GM19467 (cell line): ENCODE data around the gene C20orf204.

Source experiments
- ATAC-seq: cut with Tn5 transposase; IDR thresholded peaks from one replicate; pipeline ENCODE4 v1.9.1; 2021; ENCODE audit warnings: mild to moderate bottlenecking, moderate library complexity; ENCODE audit not compliant: unreplicated experiment

C20orf204 gene

DNA sequence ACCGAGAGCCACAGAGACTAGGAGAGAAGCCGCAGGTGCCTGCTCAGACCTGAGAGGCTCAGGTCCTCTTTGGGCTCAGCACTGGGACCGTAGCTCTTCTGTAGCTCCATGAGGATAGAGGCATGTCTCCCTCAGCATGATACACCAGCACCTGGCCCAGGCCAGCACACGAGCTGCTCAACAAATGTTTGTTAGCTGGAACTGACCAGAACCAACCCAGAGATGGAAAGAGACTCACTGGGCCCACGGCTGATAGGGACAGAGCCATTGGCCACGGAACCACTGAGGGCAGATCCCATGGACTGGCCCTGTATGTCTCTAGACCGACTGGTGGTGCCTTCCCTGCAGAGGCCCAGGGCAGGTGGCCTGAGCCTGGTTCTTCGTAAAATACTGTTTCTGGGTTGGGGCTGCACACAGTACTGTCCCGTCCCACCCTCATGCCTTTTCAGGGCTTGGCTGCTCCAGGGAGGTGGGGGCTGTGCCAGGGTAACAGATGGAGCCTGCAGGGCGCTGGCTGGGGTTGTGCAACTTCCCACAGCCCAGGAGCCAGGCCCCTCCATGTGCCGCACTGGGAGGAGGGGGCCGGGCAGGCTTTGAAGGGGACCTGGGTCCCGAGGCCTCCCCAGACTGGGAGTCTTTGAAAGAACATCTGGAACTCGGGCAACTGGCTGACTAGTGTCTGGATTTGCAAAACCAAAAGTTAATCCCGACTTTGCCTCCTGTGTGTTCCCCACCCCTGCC, 5.2 kb downstream of the C20orf204 start:
- no peak for ATAC-seq

DNA sequence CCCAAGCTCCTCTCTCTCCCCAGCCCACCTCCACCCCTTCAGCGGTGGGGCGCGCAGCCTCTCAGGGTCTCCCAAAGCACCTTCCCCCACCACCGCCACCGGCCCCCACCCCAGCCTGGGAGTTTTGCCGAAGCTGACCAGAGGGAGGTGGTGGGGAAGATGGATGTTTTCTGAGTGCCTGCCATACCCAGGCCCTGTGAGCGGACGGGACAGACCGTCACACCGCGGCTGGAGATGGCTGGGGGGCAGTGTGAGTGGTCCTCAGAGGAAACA, 5.7 kb downstream of the C20orf204 start:
- no peak for ATAC-seq

DNA sequence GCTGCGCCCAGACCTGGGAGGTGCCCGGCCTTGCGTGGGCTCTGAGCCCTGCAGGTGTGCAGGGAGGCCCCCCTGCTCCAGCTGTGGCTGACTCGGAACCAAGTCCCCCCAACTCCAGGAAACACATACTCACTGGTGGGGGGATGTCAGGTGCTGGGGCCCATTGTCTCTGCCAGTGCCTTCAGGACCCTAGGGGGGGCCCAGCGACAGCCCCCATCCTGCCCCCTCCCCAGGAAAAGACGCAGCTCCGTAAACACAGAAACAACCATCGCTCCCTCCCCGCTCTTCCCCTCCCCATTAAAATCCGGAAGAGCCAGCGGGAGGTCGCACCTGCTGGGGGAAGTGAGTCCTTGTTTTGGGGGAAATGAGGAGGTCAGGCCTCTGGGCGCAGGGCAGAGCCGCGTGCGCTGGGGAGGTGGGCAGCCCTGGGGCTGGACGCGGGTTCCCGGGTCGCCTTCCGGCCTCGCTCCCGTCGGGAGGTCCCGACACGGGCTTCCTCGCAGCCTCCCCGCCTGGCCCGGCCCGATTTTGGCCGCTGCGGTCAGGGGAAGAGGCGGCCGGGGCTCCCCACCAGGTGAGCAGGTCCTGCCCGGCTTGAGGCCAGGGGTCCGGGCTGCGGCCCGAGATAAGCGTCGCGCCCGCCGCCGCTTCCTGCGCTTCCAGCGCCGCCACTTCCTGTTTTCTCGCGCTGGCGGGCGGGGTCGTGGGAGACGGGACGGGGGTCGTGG, 6.2 kb downstream of the C20orf204 start:
- ATAC-seq, result no peak

DNA sequence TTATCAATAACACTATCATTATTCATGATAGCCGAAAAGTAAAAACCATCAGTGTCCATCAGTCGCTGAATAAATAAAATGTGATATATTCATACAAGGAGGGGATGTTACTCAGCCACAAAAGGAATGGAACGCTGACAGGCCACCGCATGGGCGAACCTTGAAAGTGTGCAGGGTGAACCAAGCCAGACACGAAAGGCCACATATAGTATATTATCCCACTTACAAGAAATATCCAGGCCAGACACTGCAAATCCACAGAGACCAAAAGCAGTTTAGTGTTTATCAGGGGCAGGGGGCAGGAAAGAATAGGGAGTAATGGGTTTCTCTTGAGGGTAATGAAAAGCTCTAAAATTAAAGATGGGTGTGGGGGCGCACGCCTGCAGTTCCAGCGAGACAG, 7.8 kb downstream of the C20orf204 start:
- ATAC-seq, result no peak

DNA sequence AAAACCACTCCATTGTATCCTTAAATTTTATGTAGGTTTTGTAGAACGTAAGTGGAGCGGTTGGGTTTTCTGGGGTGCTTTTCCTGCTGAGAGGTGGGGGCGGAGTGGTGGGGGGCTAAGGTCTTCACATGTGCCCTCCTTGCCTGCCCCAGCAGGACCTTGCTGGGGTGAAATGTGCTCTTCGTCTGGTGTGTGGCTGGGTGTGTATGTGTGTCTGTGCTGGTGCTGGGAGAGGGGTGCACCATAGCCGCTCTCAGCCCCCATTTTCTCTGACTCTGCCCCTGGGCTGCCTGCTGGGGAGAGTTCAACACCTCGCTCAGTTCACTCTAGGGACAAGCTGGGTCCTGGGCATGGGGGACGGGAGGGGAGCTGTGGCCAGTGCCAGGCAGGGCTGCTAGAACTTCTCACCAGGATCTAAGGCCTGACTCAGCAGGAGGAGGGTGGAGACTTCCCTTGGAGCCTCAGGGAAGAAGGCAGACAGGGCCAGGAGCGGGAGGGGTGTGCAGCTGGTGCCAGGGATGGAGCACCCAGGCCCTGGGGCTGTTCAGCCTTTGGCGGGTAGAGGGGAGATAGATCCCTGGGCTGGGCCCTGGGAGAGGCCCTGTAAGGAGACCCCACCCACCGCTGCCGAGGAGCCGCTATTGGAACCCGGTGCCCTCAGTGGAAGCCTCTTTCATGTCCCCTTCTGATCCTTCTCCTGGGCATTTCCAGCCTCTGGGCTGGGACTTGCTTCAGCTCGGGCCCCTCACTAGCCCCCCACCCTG, 8.7 kb downstream of the C20orf204 start:
- no peak for ATAC-seq

DNA sequence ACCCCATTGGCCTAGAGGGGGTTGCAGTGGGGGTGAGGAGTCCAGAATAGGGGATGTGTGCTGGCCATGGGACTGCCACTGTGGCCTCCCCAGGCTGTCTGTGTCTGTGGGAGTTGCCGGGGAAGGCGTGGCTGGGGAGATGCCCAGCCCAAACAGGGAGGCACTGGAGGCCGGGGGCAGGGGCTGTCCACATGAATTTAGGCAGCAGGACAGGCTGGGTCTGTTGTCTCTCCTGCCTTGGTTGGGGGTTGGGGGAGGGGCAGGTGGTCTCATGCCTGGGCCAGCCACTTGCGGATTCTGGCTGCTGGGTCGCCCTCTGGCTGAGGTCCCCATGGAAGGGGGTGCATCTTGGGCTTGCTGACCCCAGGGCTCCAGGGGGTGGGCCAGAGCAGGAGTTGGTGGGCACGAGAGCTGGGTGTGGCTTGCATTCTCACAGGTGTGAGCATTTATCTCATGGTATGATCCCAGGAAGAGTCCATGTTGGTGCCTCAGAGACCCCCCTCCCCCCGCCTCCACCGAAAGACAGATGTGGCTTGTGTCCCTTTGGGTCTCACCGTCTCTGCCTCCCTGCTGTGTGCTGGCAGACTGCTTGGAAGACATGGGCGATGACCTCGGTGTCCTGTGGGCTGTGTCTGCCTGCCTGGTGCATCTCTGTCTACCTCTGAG, 9.5 kb downstream of the C20orf204 start:
- no peak for ATAC-seq

DNA sequence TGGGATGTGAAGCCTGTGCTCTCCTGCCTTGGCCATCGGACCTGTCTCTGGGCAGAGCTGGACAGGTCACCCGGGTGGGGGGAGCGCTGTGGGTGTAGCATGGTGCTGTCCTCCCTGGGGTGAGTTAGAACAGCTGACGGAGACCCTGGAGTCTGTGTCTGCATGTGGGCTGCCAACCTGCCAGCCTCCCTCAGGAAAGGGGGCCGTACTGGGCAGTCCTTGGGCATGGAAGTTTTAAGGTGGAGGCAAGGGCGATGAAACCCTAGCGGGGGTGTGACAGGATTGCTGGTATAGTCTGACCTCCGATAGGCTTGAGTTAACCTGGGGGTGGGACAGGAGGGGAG, 11.0 kb downstream of the C20orf204 start:
- ATAC-seq, result no peak

DNA sequence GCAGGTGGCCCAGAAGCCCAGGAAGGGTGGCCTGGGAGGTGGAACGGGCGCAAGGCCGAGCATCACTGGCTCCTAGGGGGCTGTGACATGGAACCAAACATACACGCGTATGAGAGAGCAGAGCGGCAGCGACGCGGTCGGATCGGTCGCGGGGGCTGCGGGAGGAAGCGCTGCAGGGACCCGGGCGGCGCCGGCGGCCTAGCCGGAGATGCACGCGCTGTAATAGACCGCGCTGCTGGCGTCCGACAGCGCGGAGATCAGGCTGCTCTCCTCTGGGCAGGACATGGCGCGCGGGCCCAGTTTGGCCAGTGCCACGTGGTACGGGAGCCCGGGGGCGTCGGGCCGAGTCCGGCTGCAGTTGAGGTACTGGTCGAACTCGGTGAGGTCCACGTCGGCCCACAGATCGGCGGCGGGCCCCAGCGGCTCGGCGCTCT, 12.0 kb downstream of the C20orf204 start:
- no peak for ATAC-seq

DNA sequence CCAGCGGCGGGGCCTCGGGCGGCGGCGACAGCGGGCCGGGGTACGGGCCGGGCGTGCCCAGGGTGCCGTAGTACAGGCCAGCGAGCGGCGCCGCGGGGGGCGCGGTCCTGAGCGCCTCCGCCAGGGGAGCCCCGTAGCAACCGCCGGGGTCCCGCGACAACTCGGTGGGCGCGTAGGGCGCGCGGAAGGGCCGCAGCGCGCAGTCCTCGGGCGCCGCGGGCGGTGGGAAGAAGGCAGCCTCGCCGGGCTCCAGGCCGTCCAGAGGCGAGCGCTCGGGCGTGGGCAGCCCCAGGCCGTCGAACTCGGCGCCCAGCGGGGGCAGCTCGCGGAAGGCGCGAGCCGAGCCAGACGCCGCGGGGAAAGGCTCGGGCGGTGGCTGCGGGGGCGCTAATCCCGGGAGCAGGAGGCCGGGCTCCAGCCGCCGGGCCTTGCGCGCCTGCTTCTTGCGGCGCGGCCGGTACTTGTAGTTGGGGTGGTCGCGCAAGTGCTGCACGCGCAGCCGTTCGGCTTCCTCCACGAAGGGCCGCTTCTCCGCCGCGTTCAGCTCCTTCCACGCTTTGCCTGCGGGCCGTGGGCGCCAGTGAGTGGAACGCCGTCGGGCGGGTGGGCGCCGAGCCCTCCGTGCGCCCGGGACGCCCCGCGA, 12.5 kb downstream of the C20orf204 start:
- ATAC-seq, result no peak

DNA sequence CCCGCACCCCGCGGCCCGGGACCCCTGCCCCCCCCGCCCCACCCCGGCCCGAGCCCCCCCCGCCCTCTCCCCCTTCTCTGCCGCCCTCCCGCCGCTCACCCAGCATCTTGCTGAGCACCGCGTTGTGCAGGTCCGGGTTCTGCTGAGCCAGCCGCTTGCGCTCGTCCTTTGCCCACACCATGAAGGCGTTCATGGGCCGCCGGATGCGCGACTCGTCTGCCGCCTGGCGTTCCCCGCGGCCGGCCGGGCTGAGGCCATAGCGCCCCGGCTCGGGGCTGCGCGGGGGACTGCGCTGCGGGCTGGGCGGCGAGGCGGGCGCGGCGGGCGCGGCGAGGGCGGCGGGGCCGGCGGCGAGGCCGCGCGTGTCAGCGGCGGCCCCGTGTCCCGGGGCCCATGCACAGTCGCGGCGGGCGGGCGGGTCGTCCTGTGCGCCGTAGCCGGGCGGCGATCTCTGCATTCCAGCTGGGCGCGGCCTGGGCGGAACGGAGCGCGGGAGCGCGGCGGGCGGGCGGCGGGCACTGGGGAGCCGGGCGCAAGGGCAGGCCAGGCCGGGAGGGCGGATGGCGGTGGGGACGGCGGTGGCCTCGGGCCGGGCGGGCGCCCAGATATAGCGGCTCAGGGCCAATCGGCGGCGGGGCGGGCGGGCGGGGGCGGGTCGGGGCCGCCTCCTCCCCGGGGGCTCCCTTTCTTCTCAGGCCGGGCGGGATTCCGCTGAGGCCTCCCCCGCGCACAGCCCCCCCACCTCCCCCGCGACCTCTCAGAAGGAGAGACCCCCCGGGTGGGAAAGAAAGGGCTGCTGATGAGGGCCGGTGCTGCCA, 13.3 kb downstream of the C20orf204 start, which contains the start of gene SOX18:
SOX18 (minus strand) TSS at position 580 of the 818 bp plus-strand sequence; CDS start at position 457, 123 bp downstream.
- ATAC-seq, result no peak

DNA sequence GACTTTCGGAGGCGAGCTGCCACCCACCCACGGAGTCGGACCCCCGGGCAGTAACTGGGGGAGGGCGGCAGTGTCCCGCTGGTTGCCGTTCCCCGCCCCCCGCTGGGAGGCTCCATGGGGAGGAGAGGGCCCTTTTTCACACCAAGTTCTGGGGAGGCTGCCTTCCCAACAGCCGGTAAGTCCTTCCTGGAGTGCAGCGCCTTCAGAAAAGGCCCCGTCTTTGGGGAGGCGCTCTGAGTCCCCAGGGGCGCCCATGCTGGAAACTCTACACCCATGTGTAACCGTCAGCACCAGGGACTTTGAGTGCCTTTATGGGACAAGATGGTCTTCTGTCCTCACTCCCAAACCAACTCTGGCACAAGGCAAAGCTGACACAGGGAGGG, 13.9 kb downstream of the C20orf204 start:
- ATAC-seq, result no peak

DNA sequence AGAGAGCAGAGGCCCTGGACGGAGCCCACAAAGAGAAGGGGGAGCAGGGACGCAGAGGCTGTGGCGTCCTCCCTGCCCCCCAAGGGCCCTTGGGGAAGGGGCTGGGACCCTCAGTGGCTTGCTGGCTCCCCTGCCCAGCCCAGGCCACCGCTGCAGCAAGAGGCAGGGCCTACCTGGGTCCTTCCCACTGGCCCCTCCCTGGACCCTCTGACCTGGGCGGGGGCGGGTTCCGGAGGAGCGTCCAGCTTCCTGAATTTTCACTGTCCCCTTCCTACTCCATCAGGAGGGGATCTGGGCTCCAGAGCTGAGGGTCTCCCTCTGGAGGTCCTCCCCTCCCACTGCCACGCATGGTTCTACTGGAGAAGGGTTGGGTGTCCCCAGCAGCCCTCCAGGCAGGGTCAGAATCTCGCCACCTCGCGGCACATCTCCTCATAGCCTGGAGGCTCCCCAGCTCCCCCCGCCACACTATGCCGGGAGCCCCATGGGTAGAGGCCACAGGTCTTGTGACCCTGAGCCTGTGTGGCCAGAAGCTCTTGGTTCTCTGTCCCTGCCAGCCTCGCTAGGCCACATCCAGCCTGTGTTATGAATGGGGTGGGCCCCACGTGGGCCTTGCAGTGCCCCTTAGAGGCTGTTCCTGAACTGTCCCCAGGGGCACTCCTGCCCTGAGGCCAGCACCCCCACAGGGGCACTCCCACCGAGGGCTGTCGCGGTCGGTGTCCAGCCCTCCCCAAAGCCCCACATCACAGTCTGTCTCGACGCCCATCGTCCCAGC, 14.5 kb downstream of the C20orf204 start:
- ATAC-seq, result no peak

DNA sequence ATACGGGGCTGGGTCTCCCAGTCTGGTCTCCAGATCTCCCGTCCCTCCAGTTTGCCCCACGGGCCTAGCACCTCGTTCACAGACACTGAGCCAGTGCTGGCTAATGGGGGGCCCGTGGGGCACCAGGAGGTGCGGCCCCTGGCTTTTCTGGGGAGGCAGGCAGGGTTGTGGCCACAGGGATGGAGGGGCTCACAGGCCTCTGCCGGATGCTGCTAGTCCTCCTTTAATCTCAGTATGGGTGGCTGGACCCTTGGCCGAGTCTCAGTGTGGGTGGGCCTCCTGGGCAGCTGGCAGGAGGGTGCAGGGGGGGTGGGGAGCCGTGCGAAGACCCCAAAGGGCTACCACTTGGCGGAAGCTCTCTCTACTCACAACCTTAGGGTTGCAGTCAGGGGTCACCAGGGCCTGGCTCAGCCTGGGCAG, 15.1 kb downstream of the C20orf204 start:
- ATAC-seq, result no peak

DNA sequence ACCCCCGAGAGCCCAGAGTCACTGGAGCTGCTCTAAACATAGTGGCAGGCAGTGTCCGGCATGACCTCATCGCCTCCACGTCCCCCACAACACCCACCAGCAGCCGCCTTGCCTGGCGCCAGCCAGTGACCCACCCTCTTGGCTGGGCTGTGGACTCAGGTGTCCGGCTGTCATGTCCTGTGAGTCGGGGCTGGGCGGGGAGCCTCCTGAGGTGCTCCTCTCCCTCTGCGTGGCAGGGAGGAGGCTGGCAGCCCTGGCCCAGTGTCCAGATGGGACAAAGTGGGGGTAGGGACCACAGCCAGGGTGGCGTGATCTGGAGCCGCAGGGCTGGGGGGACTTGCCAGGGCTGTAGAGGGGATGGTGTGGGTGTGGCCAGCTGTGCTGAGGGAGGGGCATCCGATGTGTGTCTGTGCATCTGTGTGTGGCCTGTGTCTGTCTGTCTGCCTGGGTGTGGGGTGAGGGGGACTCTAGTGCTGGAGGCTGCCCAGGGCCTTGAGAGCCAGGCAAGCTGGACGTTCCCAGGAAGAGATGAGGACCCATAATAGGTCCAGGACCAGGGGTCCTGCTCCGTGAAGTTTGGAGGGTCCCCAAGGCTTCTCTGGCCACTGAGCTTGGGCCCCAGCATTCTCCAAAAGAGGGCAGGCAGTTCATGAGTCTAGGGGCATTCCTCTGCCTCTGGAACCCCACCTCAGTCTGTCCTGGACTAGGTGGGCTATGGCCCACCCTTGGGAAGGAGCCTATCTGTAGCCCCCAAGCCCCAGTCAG, 15.8 kb downstream of the C20orf204 start:
- no peak for ATAC-seq

DNA sequence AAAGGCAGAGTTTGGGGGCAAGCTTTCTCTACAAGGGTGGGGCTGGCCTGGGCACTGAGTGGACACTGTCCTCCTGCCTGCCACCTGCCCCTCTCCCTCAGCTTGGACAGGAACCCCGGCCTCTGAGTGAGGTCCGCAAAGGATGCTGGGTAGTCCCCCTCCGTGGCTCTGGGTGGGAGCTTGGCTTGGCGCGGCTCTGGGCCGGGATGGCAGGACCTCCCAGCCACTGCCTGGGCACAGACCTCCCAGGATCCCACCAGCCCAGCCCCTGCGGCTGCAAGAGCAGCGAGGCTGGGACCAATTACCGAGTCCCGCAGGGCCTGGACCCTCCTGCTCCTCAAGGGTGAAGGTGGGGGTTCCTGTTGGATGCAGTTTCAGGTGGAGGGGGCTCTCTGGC, 16.3 kb downstream of the C20orf204 start:
- ATAC-seq, result no peak

DNA sequence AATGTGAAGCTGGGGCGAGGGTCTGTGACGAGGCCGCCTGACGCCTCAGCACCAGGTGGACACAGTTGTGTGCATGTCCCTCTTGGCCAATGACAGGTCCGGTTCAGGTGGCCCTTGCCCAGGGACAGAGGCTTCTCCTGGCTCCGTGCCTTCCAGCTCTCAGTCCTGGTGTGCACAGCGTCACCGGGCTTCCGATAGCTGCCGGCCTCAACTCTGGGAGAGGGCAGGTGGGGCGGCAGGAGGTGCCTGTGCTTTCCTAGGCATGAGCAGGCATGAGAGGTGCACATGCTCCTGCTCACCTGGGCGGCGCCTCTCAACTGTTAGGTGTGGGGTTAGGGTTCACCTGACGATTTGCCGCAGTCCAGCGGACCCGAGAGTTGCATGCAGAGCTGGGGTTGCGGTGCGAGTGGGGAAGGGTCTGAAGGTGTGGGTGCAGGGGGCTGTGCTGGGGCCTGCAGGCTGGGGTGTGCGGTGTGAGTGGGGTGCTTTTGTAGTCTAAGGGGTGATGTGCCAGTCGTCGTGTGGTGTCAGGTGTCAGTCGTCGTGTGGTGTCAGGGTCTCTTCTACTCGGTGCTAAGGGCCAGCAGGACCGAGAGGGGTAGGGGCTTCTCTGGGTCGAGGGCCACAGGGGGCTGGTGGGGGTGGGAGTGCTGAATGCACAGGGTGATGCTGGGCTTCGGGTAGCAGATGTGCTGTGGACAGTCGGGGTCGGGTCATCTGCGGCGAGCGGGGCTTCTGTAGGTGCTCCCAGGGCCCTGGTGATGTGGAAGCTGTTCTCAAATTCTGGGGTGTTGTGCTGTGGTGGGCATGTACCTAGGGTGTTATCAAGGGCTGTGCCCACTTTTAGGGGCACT, 17.2 kb downstream of the C20orf204 start:
- ATAC-seq, result no peak

DNA sequence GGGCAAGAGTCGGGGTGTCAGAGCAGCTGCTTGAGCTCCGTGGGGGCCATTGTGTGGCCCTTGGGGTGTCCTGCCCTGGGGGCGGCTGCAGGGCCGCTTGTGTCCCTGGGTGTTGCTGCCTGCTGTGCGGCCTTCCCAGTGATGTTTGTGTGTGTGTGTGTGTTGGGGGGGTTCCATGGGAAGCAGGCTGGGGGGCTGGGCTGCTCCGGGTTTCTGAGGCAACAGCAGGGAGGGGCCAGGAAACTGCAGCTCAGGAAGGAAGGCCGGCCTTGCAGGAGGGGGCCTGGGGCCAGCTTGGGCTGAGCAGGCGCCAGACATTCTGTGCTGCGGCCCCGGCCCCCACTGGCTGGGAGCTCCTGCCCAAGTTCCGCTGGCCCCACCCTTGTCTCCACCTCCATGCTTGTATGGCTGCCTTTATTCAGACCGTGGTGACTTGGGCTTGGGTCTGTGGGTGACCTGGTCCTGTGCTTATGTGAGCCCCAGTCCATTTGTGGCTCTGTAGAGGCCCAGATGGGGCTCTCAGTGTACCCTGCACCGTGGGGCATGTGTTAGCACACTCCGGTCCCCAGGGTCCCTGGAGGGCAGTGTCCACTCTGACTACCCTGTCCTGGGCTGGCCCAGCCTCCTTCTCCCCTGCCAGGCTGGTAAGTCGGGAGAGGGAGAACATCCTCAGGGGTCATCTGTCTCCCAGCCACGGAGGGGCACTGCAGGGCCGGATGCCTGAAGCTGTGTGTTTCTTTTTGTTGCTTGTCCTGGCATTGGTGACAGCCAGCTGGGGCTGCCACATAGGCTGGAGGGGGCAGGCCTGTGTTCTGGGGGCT, 18.1 kb downstream of the C20orf204 start:
- ATAC-seq, result no peak
